Measurements from ENCODE around the gene CFDP1.
"Not testable (repeated sequence)": the region's sequence is repeated elsewhere in the genome, so short reads cannot be mapped to it uniquely, and the experiment has no call there.

CFDP1 gene

GRCh38 chr16:75458439-75458838, 25.1 kb upstream of the CFDP1 start:
- DNase-seq, result no peak

GRCh38 chr16:75458029-75458428, 24.7 kb upstream of the CFDP1 start:
- no peak for DNase-seq

- DNase-seq, result no peak
Measured at GRCh38 chr16:75457485-75458021, 24.2 kb upstream of the CFDP1 start.

GRCh38 chr16:75456971-75457370, 23.7 kb upstream of the CFDP1 start:
- no peak for DNase-seq

GRCh38 chr16:75456486-75456885, 23.2 kb upstream of the CFDP1 start:
- not testable (repeated sequence) for DNase-seq

GRCh38 chr16:75455677-75456076, 22.4 kb upstream of the CFDP1 start:
- no peak for DNase-seq

GRCh38 chr16:75452464-75453190, 19.3 kb upstream of the CFDP1 start:
- DNase-seq, result peak; percentile 90

GRCh38 chr16:75446416-75446815, 13.1 kb upstream of the CFDP1 start:
- DNase-seq, result no peak

GRCh38 chr16:75445298-75445697, 12.0 kb upstream of the CFDP1 start:
- DNase-seq, result peak; percentile 30

- no peak for DNase-seq
Measured at GRCh38 chr16:75443298-75443697, 10.0 kb upstream of the CFDP1 start.

- peak; percentile 89 for DNase-seq
Measured at GRCh38 chr16:75433732-75434413, 570 bp upstream of the CFDP1 start.

GRCh38 chr16:75429621-75430403, 3.5 kb downstream of the CFDP1 start:
- no peak for DNase-seq

GRCh38 chr16:75426524-75426923, 6.8 kb downstream of the CFDP1 start:
- peak; percentile 13 for DNase-seq

- not testable (repeated sequence) for DNase-seq
Measured at GRCh38 chr16:75424105-75424762, 9.1 kb downstream of the CFDP1 start.

GRCh38 chr16:75423723-75424104, 9.6 kb downstream of the CFDP1 start:
- DNase-seq, result no peak

GRCh38 chr16:75421820-75422126, 11.5 kb downstream of the CFDP1 start:
- no peak for DNase-seq

GRCh38 chr16:75420987-75421819, 12.1 kb downstream of the CFDP1 start:
- peak; percentile 56 for DNase-seq

GRCh38 chr16:75416904-75417565, 16.3 kb downstream of the CFDP1 start:
- DNase-seq, result no peak

- no peak for DNase-seq
Measured at GRCh38 chr16:75415169-75415905, 18.0 kb downstream of the CFDP1 start.

GRCh38 chr16:75413951-75414350, 19.4 kb downstream of the CFDP1 start:
- DNase-seq, result no peak

- no peak for DNase-seq
Measured at GRCh38 chr16:75406943-75407342, 26.4 kb downstream of the CFDP1 start.

All from hematopoietic multipotent progenitor cell treated with erythropoietin and hydrocortisone succinate and interleukin-3 and kit ligand, for 6 days (in vitro differentiated cells).